HFFc6 (cell line): ENCODE measurements around the gene INPP4A. TPM values are rescaled to one million over a fixed set of nuclear protein-coding genes. Genes with fewer than 3 reads are reported as not detected.
A peak's percentile ranks its signal among the peaks of the same experiment; 100 is the strongest.

ENCODE experiments used
- DNase-seq: peaks from one replicate; pipeline ENCODE4 v3.0.0-alpha.2; 2018
- H3K27ac Mint-ChIP-seq: 2 replicates; pipeline ENCODE4 v1.8.0; 2020; ENCODE audit warnings: mild to moderate bottlenecking, mixed read lengths
- H3K27me3 Mint-ChIP-seq: 2 replicates; pipeline ENCODE4 v1.8.0; 2021; ENCODE audit warnings: mild to moderate bottlenecking, moderate library complexity, mixed read lengths; ENCODE audit not compliant: insufficient read depth
- H3K36me3 Mint-ChIP-seq: 2 replicates; pipeline ENCODE4 v1.8.0; 2021; ENCODE audit warnings: low read depth, mixed read lengths
- H3K4me1 Mint-ChIP-seq: 2 replicates; pipeline ENCODE4 v1.8.0; 2020; ENCODE audit warnings: low read depth, mixed read lengths
- H3K4me3 Mint-ChIP-seq: 2 replicates; pipeline ENCODE4 v1.8.0; 2020; ENCODE audit warnings: mild to moderate bottlenecking, moderate library complexity, mixed read lengths
- H3K9me3 Mint-ChIP-seq: 2 replicates; pipeline ENCODE4 v1.8.0; 2020; ENCODE audit warnings: mild to moderate bottlenecking, mixed read lengths
- CTCF ChIP-seq: fragments of 200-600 bp; sonication (generic); IDR thresholded peaks from 2 replicates; pipeline ENCODE4 v1.5.0; 2021; ENCODE audit warnings: antibody characterized with exemption, mild to moderate bottlenecking
- total RNA-seq, 6 experiments: library from RNA; stranded (reverse); fragmentation: NEBNext Ultra II Directional; extraction: Animal tissue kit (Norgen Biotek cat#: 25700); gene quantifications; 2 replicates in 1 of 6; 3 replicates in 5 of 6; pipeline ENCODE4 v1.2.3, GENCODE V29; 2021

Gene INPP4A
- total RNA-seq, 6 experiments from 2014 or later: 15.8 to 19.4 (median 18.2) TPM

- Mint-ChIP-seq H3K4me3 (no peak overlapping the region), H3K36me3 (no peaks in the 10 kb centered on the region), H3K4me1 (peaks cover 51% of the 10 kb centered on the region), H3K9me3 (no peaks in the 10 kb centered on the region), H3K27ac (no peak overlapping the region), H3K27me3 (no peaks in the 10 kb centered on the region)
- no peak for TF ChIP-seq CTCF
- DNase-seq: no peak
These were observed 71.9 kb downstream of the INPP4A start for GRCh38 chr2:98516571-98516970.

DNA sequence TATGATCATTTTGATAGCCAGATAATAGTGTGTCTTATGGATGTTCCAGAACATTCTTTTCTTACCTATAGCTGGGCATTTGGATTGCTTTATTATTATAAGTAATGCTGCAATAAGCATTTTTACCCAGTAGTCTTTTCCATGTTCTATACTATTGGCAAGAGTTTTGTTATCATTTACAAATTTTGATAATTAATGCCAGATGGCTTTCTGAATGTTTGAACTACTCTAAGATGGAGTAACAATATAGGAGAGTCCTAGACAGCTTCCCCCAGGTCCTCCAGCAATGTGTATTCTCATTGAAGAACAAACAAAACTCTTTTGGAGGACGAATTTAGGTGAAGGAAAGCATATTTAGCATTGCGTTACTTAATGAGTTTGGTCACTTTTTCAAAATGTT is 73.0 kb downstream of the INPP4A start:
- DNase-seq: no peak
- H3K9me3 Mint-ChIP-seq: no peaks in the 10 kb centered on the region
- no peak for TF ChIP-seq CTCF
- H3K27me3 Mint-ChIP-seq: no peaks in the 10 kb centered on the region
- no peaks in the 10 kb centered on the region; the same call in 1 of the 2 replicates for H3K36me3 Mint-ChIP-seq
- H3K27ac Mint-ChIP-seq: no peak overlapping the region
- peaks cover 51% of the 10 kb centered on the region for H3K4me1 Mint-ChIP-seq
- H3K4me3 Mint-ChIP-seq: no peak overlapping the region

DNA sequence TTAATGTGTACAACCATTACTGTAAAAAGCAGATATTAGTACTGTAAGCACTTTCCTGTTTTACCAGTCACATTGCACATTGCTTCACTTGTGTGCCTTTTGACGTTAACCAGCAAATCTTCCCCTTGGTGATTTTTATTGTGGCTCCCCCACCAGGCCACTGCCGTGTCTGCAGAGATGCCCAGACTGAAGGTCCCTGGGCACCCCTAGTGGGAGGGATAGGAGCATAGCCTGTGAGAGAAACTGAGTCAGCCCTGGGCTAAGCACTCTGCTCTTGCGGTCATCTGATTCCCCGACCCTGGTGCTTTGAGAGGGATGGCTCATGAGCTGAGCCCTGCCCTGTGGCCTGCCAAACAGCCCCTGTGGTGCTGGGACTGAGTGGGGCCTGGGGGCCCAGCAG is 73.4 kb downstream of the INPP4A start:
- H3K27ac Mint-ChIP-seq: no peak overlapping the region
- H3K4me3 Mint-ChIP-seq: no peak overlapping the region
- peaks cover 4% of the 10 kb centered on the region; the same call in 1 of the 2 replicates for H3K36me3 Mint-ChIP-seq
- peak; percentile 51 for TF ChIP-seq CTCF
- H3K27me3 Mint-ChIP-seq: no peaks in the 10 kb centered on the region
- H3K9me3 Mint-ChIP-seq: no peaks in the 10 kb centered on the region
- no peak for DNase-seq
- H3K4me1 Mint-ChIP-seq: peaks cover 49% of the 10 kb centered on the region

- Mint-ChIP-seq H3K9me3 (no peaks in the 10 kb centered on the region), H3K27ac (no peak overlapping the region), H3K4me1 (peaks cover 39% of the 10 kb centered on the region), H3K36me3 (peaks cover 7% of the 10 kb centered on the region; the same call in 1 of the 2 replicates), H3K4me3 (no peak overlapping the region), H3K27me3 (no peaks in the 10 kb centered on the region)
- TF ChIP-seq CTCF: no peak
- DNase-seq: no peak
These were observed 74.5 kb downstream of the INPP4A start for GRCh38 chr2:98519156-98519555.

GRCh38 chr2:98519851-98520250 is 75.2 kb downstream of the INPP4A start:
- no peak overlapping the region for H3K27ac Mint-ChIP-seq
- DNase-seq: no peak
- no peak overlapping the region for H3K4me3 Mint-ChIP-seq
- no peaks in the 10 kb centered on the region for H3K9me3 Mint-ChIP-seq
- H3K4me1 Mint-ChIP-seq: peaks cover 37% of the 10 kb centered on the region
- TF ChIP-seq CTCF: no peak
- no peaks in the 10 kb centered on the region for H3K27me3 Mint-ChIP-seq
- peaks cover 10% of the 10 kb centered on the region; the same call in 1 of the 2 replicates for H3K36me3 Mint-ChIP-seq

DNA sequence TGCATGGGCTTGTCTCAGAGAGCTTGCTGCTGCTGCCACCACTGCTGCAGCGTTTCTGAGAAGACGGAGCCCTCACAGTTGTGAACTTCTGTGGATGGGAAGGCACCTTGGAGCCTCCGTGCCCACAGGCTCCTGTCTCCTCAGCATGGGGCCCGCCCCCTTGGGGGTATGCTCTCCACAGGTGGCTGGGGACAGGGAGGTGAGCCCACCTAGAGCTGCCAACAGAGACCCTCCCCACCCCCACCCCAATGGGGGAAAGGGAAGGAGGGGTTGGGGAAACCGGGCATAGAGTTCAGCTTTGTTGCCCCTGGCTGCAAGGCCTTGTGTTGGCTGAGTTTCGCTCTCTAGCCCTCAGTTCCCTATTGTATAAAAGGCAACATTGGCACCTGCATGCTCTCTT is 76.1 kb downstream of the INPP4A start:
- H3K4me3 Mint-ChIP-seq: no peak overlapping the region
- H3K4me1 Mint-ChIP-seq: peaks cover 28% of the 10 kb centered on the region
- H3K27me3 Mint-ChIP-seq: no peaks in the 10 kb centered on the region
- H3K27ac Mint-ChIP-seq: no peak overlapping the region
- H3K9me3 Mint-ChIP-seq: no peaks in the 10 kb centered on the region
- no peak for DNase-seq
- H3K36me3 Mint-ChIP-seq: peaks cover 10% of the 10 kb centered on the region; the same call in 1 of the 2 replicates
- TF ChIP-seq CTCF: no peak
